GM19328 (cell line): ENCODE measurements around the gene REEP6.

Experiments used
- ATAC-seq: cut with Tn5 transposase; IDR thresholded peaks from one replicate; pipeline ENCODE4 v1.9.1; 2021; ENCODE audit warnings: mild to moderate bottlenecking, moderate library complexity; ENCODE audit not compliant: unreplicated experiment

The REEP6 gene

GRCh38 chr19:1540365-1540925 is 49.5 kb downstream of the REEP6 start:
- no peak for ATAC-seq
